Choroid plexus epithelial cell (primary cell): ENCODE measurements around the gene TADA2A.
A peak's percentile ranks its signal among the peaks of the same experiment; 100 is the strongest.
"Not testable (repeated sequence)": the region's sequence is repeated elsewhere in the genome, so short reads cannot be mapped to it uniquely, and the experiment has no call there.

Source experiments
- DNase-seq: peaks from one replicate; pipeline ENCODE4 v3.0.0-alpha.2; 2010; ENCODE audit warnings: low read depth
- H3K4me3 ChIP-seq: 2 replicates; pipeline ENCODE4 v1.5.1; 2011; ENCODE audit warnings: low read depth, mild to moderate bottlenecking, control low read depth, low read length, moderate library complexity
- TF ChIP-seq, protein P1 (sequence below): conservative IDR thresholded peaks from 2 replicates; pipeline ENCODE4 v1.5.1; 2011; ENCODE audit warnings: low read depth, mild to moderate bottlenecking, control low read depth, inconsistent platforms, low read length, moderate library complexity

TADA2A gene

DNA sequence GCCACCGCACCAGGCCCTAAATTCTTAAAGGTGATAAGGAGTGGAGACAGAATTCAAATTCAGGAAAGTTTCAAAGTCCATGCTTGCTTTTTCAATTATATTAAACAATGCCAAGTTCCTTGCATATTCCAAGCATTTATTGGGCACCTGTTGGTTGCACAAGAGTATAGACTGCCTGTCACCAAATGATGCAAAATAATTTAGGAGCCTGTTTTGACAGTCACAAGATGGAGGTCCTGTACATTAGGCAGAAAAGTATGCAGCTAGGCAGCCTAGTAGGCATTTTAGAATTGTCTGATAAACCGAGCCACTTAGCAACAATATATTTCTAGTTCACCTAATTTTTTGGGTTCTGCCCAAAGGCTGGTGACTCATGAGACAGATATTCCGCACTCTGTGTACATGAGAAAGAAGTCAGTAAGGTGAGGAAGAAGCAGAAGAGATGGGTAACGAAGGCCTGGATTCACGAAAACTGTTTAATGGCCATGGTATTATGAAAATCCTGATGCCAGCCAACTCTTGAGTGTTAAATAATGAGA lies 7.4 kb upstream of the TADA2A start:
- DNase-seq = peak; percentile 34
- TF ChIP-seq, protein P1, sequence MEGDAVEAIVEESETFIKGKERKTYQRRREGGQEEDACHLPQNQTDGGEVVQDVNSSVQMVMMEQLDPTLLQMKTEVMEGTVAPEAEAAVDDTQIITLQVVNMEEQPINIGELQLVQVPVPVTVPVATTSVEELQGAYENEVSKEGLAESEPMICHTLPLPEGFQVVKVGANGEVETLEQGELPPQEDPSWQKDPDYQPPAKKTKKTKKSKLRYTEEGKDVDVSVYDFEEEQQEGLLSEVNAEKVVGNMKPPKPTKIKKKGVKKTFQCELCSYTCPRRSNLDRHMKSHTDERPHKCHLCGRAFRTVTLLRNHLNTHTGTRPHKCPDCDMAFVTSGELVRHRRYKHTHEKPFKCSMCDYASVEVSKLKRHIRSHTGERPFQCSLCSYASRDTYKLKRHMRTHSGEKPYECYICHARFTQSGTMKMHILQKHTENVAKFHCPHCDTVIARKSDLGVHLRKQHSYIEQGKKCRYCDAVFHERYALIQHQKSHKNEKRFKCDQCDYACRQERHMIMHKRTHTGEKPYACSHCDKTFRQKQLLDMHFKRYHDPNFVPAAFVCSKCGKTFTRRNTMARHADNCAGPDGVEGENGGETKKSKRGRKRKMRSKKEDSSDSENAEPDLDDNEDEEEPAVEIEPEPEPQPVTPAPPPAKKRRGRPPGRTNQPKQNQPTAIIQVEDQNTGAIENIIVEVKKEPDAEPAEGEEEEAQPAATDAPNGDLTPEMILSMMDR = no peak
- no peak overlapping the region for H3K4me3 ChIP-seq

DNA sequence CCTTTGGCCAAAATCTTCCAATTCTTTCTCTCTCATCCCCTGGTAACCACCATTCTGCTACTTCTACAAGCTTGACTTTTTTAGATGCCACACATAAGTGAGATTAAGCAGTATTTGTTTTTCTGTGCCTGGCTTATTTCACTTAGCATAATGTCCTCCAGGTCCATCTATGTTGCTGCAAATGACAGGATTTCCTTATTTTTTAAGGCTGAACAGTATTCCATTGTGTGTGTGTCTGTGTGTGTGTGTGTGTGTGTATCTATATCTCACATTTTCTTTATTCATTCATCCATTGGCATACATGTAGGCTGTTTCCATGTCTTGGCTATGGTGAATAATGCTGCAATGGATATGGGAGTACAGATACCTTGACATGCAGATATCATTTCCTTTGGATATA lies 6.2 kb upstream of the TADA2A start:
- TF ChIP-seq, protein P1 = no peak
- H3K4me3 ChIP-seq = no peak overlapping the region
- no peak for DNase-seq

- not testable (repeated sequence) for DNase-seq, H3K4me3 ChIP-seq
These were observed 1.2 kb upstream of the TADA2A start for GRCh38 chr17:37405522-37405921.

DNA sequence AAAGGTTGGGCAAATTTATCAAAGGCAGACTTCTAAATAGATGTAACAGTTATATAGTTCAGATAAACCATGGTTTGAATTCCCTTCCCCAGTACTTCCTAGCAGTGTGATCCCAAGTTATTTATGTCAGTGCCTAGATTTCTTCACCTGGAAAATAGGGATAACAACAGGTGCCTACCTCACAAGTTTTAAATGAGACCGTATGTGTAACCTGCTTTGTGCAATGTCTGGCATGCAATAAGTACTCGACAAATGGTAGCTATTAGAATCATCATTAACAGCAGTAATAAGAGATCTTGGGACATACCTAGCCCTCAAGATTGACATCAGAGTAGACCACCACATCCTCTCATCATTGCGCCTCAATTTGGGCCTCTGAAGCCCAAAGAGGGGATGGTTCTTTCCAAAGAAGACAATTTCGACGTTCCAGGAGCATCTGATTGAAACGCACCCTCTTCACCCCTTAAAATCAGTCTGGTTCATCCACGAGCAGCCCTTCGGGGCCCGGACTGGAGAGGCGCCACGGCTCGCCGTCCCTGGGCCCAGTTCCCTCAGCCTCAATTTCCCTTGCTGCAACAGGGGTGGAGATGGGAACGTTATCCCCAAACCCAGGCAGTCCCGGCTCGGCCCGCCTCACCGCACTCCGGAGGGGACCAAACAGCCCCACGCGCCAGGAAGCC lies 591 bp upstream of the TADA2A start:
- TF ChIP-seq, protein P1 = no peak
- H3K4me3 ChIP-seq = peak overlapping the region; percentile 91
- peak; percentile 16 for DNase-seq

GRCh38 chr17:37408145-37408479 lies 1.4 kb downstream of the TADA2A start:
- H3K4me3 ChIP-seq = not testable (repeated sequence)

DNA sequence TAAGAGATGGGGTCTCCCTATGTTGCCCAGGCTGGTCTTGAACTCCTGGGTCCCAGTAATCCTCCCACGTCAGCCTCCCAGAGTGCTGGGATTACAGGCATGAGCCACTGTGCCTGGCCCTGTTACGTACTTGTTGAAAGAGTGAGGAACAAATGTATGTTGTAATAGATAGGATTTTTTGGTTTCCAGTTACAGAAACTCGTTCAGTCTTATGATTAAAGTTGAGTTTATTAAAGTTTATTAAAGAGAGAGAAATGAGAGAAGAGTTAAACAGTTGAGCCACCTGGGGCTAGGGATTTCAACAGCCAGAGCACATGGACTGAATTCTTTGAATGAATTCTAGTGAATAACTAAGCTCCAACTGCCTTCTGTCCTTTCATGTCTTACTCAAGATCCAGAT lies 3.7 kb downstream of the TADA2A start:
- TF ChIP-seq, protein P1 = no peak
- peak; percentile 55 for DNase-seq
- H3K4me3 ChIP-seq = no peak overlapping the region

More at GRCh38 chr17:37408145-37408479, 1.4 kb downstream of the TADA2A start:
- DNase-seq = not testable (repeated sequence)

DNA sequence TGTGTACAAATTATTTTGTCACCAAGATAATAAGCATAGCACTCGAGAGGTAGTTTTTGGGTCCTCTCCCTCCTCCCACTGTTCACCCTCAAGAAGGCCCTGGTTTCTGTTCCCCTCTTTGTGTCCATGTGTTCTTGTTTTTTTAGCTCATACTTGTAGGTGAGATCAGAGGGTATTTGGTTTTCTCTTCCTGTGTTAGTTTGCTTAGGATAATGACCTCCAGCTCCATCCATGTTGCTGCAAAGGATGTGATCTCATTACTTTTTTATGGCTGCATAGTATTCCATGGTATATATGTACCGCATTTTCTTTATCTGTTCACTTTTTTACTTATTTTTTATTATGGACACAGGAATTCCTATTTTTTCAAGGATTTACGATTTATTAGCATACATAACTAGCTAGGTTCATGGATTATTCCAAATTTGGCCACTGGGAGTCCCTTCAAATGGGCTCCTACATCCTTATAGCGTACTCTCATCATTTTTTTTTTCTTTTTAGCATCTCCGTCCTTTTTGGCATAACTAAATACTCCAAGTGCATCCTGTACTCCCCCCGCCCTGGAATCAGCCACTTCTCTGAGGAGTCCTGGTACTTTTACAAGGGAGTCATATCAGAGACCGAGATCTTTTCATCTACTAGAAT lies 7.3 kb downstream of the TADA2A start:
- DNase-seq = peak; percentile 41
- TF ChIP-seq, protein P1 = peak; percentile 51

GRCh38 chr17:37417852-37418251 lies 11.2 kb downstream of the TADA2A start:
- DNase-seq = peak; percentile 18
- TF ChIP-seq, protein P1 = no peak
- H3K4me3 ChIP-seq = no peak overlapping the region

More for the DNA sequence above, 7.3 kb downstream of the TADA2A start:
- H3K4me3 ChIP-seq = no peak overlapping the region
